ENCODE results near the gene CLDN16.

Gene CLDN16

GRCh38 chr3:190359813-190360212 lies 28.1 kb upstream of the CLDN16 start:
- H3K27ac ChIP-seq (ENCODE audit: low read depth, low read length), result no peak overlapping the region
- H3K27me3 ChIP-seq (ENCODE audit: insufficient read depth, low read length), result no peaks in the 10 kb centered on the region
- H3K4me1 ChIP-seq (ENCODE audit: control insufficient read depth, insufficient read depth, low read length, unreplicated experiment), result no peaks in the 10 kb centered on the region
- no peak overlapping the region for H2AFZ ChIP-seq (ENCODE audit: low read length, unreplicated experiment)
- no peaks in the 10 kb centered on the region for H3K36me3 ChIP-seq (ENCODE audit: insufficient read depth, low read length)
- H3K4me3 ChIP-seq (ENCODE audit: low read depth, low read length), result no peak overlapping the region
- no peaks in the 10 kb centered on the region for H3K79me2 ChIP-seq (ENCODE audit: control insufficient read depth, insufficient read depth, low read length, unreplicated experiment)

GRCh38 chr3:190360228-190360627 lies 27.7 kb upstream of the CLDN16 start:
- Histone ChIP-seq H2AFZ (ENCODE audit: low read length, unreplicated experiment) (no peak overlapping the region), H3K4me3 (ENCODE audit: low read depth, low read length) (no peak overlapping the region), H3K27me3 (ENCODE audit: insufficient read depth, low read length) (no peaks in the 10 kb centered on the region), H3K27ac (ENCODE audit: low read depth, low read length) (no peak overlapping the region), H3K4me1 (ENCODE audit: control insufficient read depth, insufficient read depth, low read length, unreplicated experiment) (no peaks in the 10 kb centered on the region), H3K79me2 (ENCODE audit: control insufficient read depth, insufficient read depth, low read length, unreplicated experiment) (no peaks in the 10 kb centered on the region), H3K36me3 (ENCODE audit: insufficient read depth, low read length) (no peaks in the 10 kb centered on the region)

- Histone ChIP-seq H3K4me3 (ENCODE audit: low read depth, low read length) (no peak overlapping the region), H3K4me1 (ENCODE audit: control insufficient read depth, insufficient read depth, low read length, unreplicated experiment) (peaks cover 11% of the 10 kb centered on the region), H3K27ac (ENCODE audit: low read depth, low read length) (no peak overlapping the region), H3K79me2 (ENCODE audit: control insufficient read depth, insufficient read depth, low read length, unreplicated experiment) (no peaks in the 10 kb centered on the region), H2AFZ (ENCODE audit: low read length, unreplicated experiment) (no peak overlapping the region), H3K36me3 (ENCODE audit: insufficient read depth, low read length) (no peaks in the 10 kb centered on the region), H3K27me3 (ENCODE audit: insufficient read depth, low read length) (no peaks in the 10 kb centered on the region)
These were observed 26.2 kb upstream of the CLDN16 start for GRCh38 chr3:190361791-190362190.

GRCh38 chr3:190362258-190362657 lies 25.7 kb upstream of the CLDN16 start:
- Histone ChIP-seq H3K4me1 (ENCODE audit: control insufficient read depth, insufficient read depth, low read length, unreplicated experiment) (peaks cover 11% of the 10 kb centered on the region), H3K27me3 (ENCODE audit: insufficient read depth, low read length) (no peaks in the 10 kb centered on the region), H3K79me2 (ENCODE audit: control insufficient read depth, insufficient read depth, low read length, unreplicated experiment) (no peaks in the 10 kb centered on the region), H2AFZ (ENCODE audit: low read length, unreplicated experiment) (no peak overlapping the region), H3K36me3 (ENCODE audit: insufficient read depth, low read length) (no peaks in the 10 kb centered on the region), H3K27ac (ENCODE audit: low read depth, low read length) (no peak overlapping the region), H3K4me3 (ENCODE audit: low read depth, low read length) (no peak overlapping the region)

GRCh38 chr3:190366133-190366532 lies 21.8 kb upstream of the CLDN16 start:
- no peak overlapping the region for H2AFZ ChIP-seq (ENCODE audit: low read length, unreplicated experiment)
- peaks cover 11% of the 10 kb centered on the region for H3K4me1 ChIP-seq (ENCODE audit: control insufficient read depth, insufficient read depth, low read length, unreplicated experiment)
- no peak overlapping the region for H3K27ac ChIP-seq (ENCODE audit: low read depth, low read length)
- H3K36me3 ChIP-seq (ENCODE audit: insufficient read depth, low read length), result no peaks in the 10 kb centered on the region
- H3K27me3 ChIP-seq (ENCODE audit: insufficient read depth, low read length), result no peaks in the 10 kb centered on the region
- no peak overlapping the region for H3K4me3 ChIP-seq (ENCODE audit: low read depth, low read length)
- H3K79me2 ChIP-seq (ENCODE audit: control insufficient read depth, insufficient read depth, low read length, unreplicated experiment), result no peaks in the 10 kb centered on the region

GRCh38 chr3:190368881-190369280 lies 19.1 kb upstream of the CLDN16 start:
- H3K4me3 ChIP-seq (ENCODE audit: low read depth, low read length), result no peak overlapping the region
- H3K27ac ChIP-seq (ENCODE audit: low read depth, low read length), result no peak overlapping the region
- H3K4me1 ChIP-seq (ENCODE audit: control insufficient read depth, insufficient read depth, low read length, unreplicated experiment), result peaks cover 12% of the 10 kb centered on the region
- no peaks in the 10 kb centered on the region for H3K79me2 ChIP-seq (ENCODE audit: control insufficient read depth, insufficient read depth, low read length, unreplicated experiment)
- H2AFZ ChIP-seq (ENCODE audit: low read length, unreplicated experiment), result no peak overlapping the region
- no peaks in the 10 kb centered on the region for H3K36me3 ChIP-seq (ENCODE audit: insufficient read depth, low read length)
- no peaks in the 10 kb centered on the region for H3K27me3 ChIP-seq (ENCODE audit: insufficient read depth, low read length)

- no peak overlapping the region for H3K4me3 ChIP-seq (ENCODE audit: low read depth, low read length)
- no peak overlapping the region for H3K27ac ChIP-seq (ENCODE audit: low read depth, low read length)
- no peaks in the 10 kb centered on the region for H3K79me2 ChIP-seq (ENCODE audit: control insufficient read depth, insufficient read depth, low read length, unreplicated experiment)
- no peaks in the 10 kb centered on the region for H3K36me3 ChIP-seq (ENCODE audit: insufficient read depth, low read length)
- no peaks in the 10 kb centered on the region for H3K27me3 ChIP-seq (ENCODE audit: insufficient read depth, low read length)
- H2AFZ ChIP-seq (ENCODE audit: low read length, unreplicated experiment), result peak overlapping the region; percentile 45
- H3K4me1 ChIP-seq (ENCODE audit: control insufficient read depth, insufficient read depth, low read length, unreplicated experiment), result peaks cover 18% of the 10 kb centered on the region
These were observed 18.2 kb upstream of the CLDN16 start for GRCh38 chr3:190369668-190370295.

- Histone ChIP-seq H3K79me2 (ENCODE audit: control insufficient read depth, insufficient read depth, low read length, unreplicated experiment) (no peaks in the 10 kb centered on the region), H2AFZ (ENCODE audit: low read length, unreplicated experiment) (no peak overlapping the region), H3K27ac (ENCODE audit: low read depth, low read length) (no peak overlapping the region), H3K27me3 (ENCODE audit: insufficient read depth, low read length) (no peaks in the 10 kb centered on the region), H3K4me1 (ENCODE audit: control insufficient read depth, insufficient read depth, low read length, unreplicated experiment) (peaks cover 18% of the 10 kb centered on the region), H3K36me3 (ENCODE audit: insufficient read depth, low read length) (no peaks in the 10 kb centered on the region), H3K4me3 (ENCODE audit: low read depth, low read length) (no peak overlapping the region)
These were observed 17.6 kb upstream of the CLDN16 start for GRCh38 chr3:190370369-190370768.

- no peaks in the 10 kb centered on the region for H3K79me2 ChIP-seq (ENCODE audit: control insufficient read depth, insufficient read depth, low read length, unreplicated experiment)
- H3K4me3 ChIP-seq (ENCODE audit: low read depth, low read length), result no peak overlapping the region
- H3K4me1 ChIP-seq (ENCODE audit: control insufficient read depth, insufficient read depth, low read length, unreplicated experiment), result peaks cover 11% of the 10 kb centered on the region
- no peaks in the 10 kb centered on the region for H3K27me3 ChIP-seq (ENCODE audit: insufficient read depth, low read length)
- H3K36me3 ChIP-seq (ENCODE audit: insufficient read depth, low read length), result no peaks in the 10 kb centered on the region
- H2AFZ ChIP-seq (ENCODE audit: low read length, unreplicated experiment), result no peak overlapping the region
- H3K27ac ChIP-seq (ENCODE audit: low read depth, low read length), result no peak overlapping the region
These were observed 16.8 kb upstream of the CLDN16 start for GRCh38 chr3:190371152-190371551.

GRCh38 chr3:190375246-190375645 lies 12.7 kb upstream of the CLDN16 start:
- Histone ChIP-seq H3K36me3 (ENCODE audit: insufficient read depth, low read length) (no peaks in the 10 kb centered on the region), H3K79me2 (ENCODE audit: control insufficient read depth, insufficient read depth, low read length, unreplicated experiment) (no peaks in the 10 kb centered on the region), H3K27me3 (ENCODE audit: insufficient read depth, low read length) (no peaks in the 10 kb centered on the region), H3K4me1 (ENCODE audit: control insufficient read depth, insufficient read depth, low read length, unreplicated experiment) (peaks cover 24% of the 10 kb centered on the region), H2AFZ (ENCODE audit: low read length, unreplicated experiment) (no peak overlapping the region), H3K4me3 (ENCODE audit: low read depth, low read length) (no peak overlapping the region), H3K27ac (ENCODE audit: low read depth, low read length) (no peak overlapping the region)

- H3K27ac ChIP-seq (ENCODE audit: low read depth, low read length), result no peak overlapping the region
- H3K4me1 ChIP-seq (ENCODE audit: control insufficient read depth, insufficient read depth, low read length, unreplicated experiment), result peaks cover 24% of the 10 kb centered on the region
- no peaks in the 10 kb centered on the region for H3K79me2 ChIP-seq (ENCODE audit: control insufficient read depth, insufficient read depth, low read length, unreplicated experiment)
- H3K36me3 ChIP-seq (ENCODE audit: insufficient read depth, low read length), result no peaks in the 10 kb centered on the region
- no peaks in the 10 kb centered on the region for H3K27me3 ChIP-seq (ENCODE audit: insufficient read depth, low read length)
- no peak overlapping the region for H2AFZ ChIP-seq (ENCODE audit: low read length, unreplicated experiment)
- H3K4me3 ChIP-seq (ENCODE audit: low read depth, low read length), result no peak overlapping the region
These were observed 12.3 kb upstream of the CLDN16 start for GRCh38 chr3:190375671-190376070.
